KMS-11 (cell line): Measurements from ENCODE around the gene HAPLN3.

Source experiments
- H2AFZ ChIP-seq: fragments of 200-600 bp; sonication (generic); 2 replicates; pipeline ENCODE4 v1.6.1; 2016; ENCODE audit warnings: antibody characterized with exemption, mixed run types, low read depth
- H3K27ac ChIP-seq: fragments of 200-600 bp; sonication (generic); 2 replicates; pipeline ENCODE4 v1.6.1; 2016; ENCODE audit warnings: mild to moderate bottlenecking, mixed run types
- H3K27me3 ChIP-seq: fragments of 200-600 bp; sonication (generic); 2 replicates; pipeline ENCODE4 v1.6.1; 2017; ENCODE audit warnings: mild to moderate bottlenecking, low read depth, mixed run types, moderate library complexity; ENCODE audit not compliant: insufficient read depth
- H3K36me3 ChIP-seq: fragments of 200-600 bp; sonication (generic); 2 replicates; pipeline ENCODE4 v1.6.1; 2017; ENCODE audit warnings: mild to moderate bottlenecking, mixed run types; ENCODE audit not compliant: insufficient read depth
- H3K4me1 ChIP-seq: fragments of 200-600 bp; sonication (generic); 2 replicates; pipeline ENCODE4 v1.6.1; 2016; ENCODE audit warnings: mild to moderate bottlenecking, low read depth, mixed run types; ENCODE audit not compliant: poor library complexity, severe bottlenecking
- H3K4me2 ChIP-seq: fragments of 200-600 bp; sonication (generic); 2 replicates; pipeline ENCODE4 v1.7.0; 2016; ENCODE audit warnings: mild to moderate bottlenecking, mixed run types
- H3K4me3 ChIP-seq: fragments of 200-600 bp; sonication (generic); IDR thresholded peaks from 2 replicates; pipeline ENCODE4 v1.6.1; 2017; ENCODE audit warnings: low read depth, low read length, mixed read lengths; ENCODE audit not compliant: insufficient read depth
- H3K79me2 ChIP-seq: fragments of 200-600 bp; sonication (generic); 2 replicates; pipeline ENCODE4 v1.6.1; 2016; ENCODE audit warnings: low read depth, mixed run types; ENCODE audit not compliant: insufficient read depth
- H3K9ac ChIP-seq: fragments of 200-600 bp; sonication (generic); 2 replicates; pipeline ENCODE4 v1.6.1; 2016; ENCODE audit warnings: mild to moderate bottlenecking, mixed run types
- H4K20me1 ChIP-seq: fragments of 200-600 bp; sonication (generic); 2 replicates; pipeline ENCODE4 v1.6.1; 2016; ENCODE audit warnings: mild to moderate bottlenecking, mixed run types; ENCODE audit not compliant: insufficient read depth
- CTCF ChIP-seq: fragments of 200-600 bp; sonication (generic); conservative IDR thresholded peaks from 2 replicates; pipeline ENCODE4 v1.6.1; 2017; ENCODE audit warnings: low read depth, mild to moderate bottlenecking, antibody characterized with exemption, low read length, moderate library complexity, mixed read lengths

HAPLN3 gene

GRCh38 chr15:88828791-88829190, 66.6 kb downstream of the HAPLN3 start:
- H3K27ac ChIP-seq = no peak overlapping the region
- no peak for TF ChIP-seq CTCF
- H3K4me1 ChIP-seq = no peaks in the 10 kb centered on the region
- H3K9ac ChIP-seq = no peak overlapping the region
- no peaks in the 10 kb centered on the region for H3K27me3 ChIP-seq
- H3K4me3 ChIP-seq = no peak overlapping the region
- no peaks in the 10 kb centered on the region for H3K36me3 ChIP-seq
- no peak overlapping the region for H3K4me2 ChIP-seq
- no peak overlapping the region for H2AFZ ChIP-seq
- H4K20me1 ChIP-seq = no peaks in the 10 kb centered on the region
- H3K79me2 ChIP-seq = no peaks in the 10 kb centered on the region
